Tibial nerve (tissue), 4 donors: ENCODE results near the gene MMEL1.

Source experiments
- CTCF ChIP-seq, 5 experiments: fragments of 200-600 bp in 3 of 5; fragments of 450-650 bp in 2 of 5; sonication (generic) in 3 of 5; IDR thresholded peaks; one replicate each; pipeline ENCODE4 v1.5.1; 2016 to 2019; ENCODE audit warnings: antibody characterized with exemption in 5 of 5, mild to moderate bottlenecking in 3 of 5, moderate library complexity in 2 of 5
- EP300 ChIP-seq, 2 donors: sonication (generic); formaldehyde crosslinking; IDR thresholded peaks; one replicate each; pipeline ENCODE4 v1.6.1; 2017; ENCODE audit warnings: antibody characterized with exemption in 2 of 2, mild to moderate bottlenecking in 1 of 2
- POLR2A ChIP-seq, 2 donors: fragments of 450-650 bp; IDR thresholded peaks; one replicate each; pipeline ENCODE4 v1.6.1; 2017; ENCODE audit warnings: antibody characterized with exemption in 2 of 2, mild to moderate bottlenecking in 2 of 2, moderate library complexity in 2 of 2

GRCh38 chr1:2595261-2595811 lies 37.5 kb downstream of the MMEL1 start:
- TF ChIP-seq POLR2A (IDR thresholded peaks at IDR 0.05) = no peak
- no peak for TF ChIP-seq EP300 (IDR thresholded peaks at IDR 0.05)
- no peak for TF ChIP-seq CTCF (IDR thresholded peaks at IDR 0.05)
